OCI-LY1 (cell line): Measurements from ENCODE around the gene MYO9A.
"Not testable (repeated sequence)": the region's sequence is repeated elsewhere in the genome, so short reads cannot be mapped to it uniquely, and the experiment has no call there.

Experiments
- H2AFZ ChIP-seq: fragments of 200-600 bp; sonication (generic), shearing (Covaris generic); 2 replicates; pipeline ENCODE4 v1.6.0; 2014; ENCODE audit warnings: antibody characterized with exemption, mild to moderate bottlenecking, low read length
- H3F3A ChIP-seq: fragments of 200-600 bp; sonication (generic), shearing (Covaris generic); 2 replicates; pipeline ENCODE4 v1.6.0; 2014; ENCODE audit warnings: mild to moderate bottlenecking, antibody characterized with exemption, low read length, moderate library complexity; ENCODE audit not compliant: insufficient read depth
- H3K27ac ChIP-seq: fragments of 200-600 bp; sonication (generic); 2 replicates; pipeline ENCODE4 v1.5.1; 2014; ENCODE audit warnings: low read length, mixed run types, mild to moderate bottlenecking, low read depth; ENCODE audit not compliant: poor library complexity, severe bottlenecking
- H3K27me3 ChIP-seq: fragments of 200-600 bp; sonication (generic); 2 replicates; pipeline ENCODE4 v1.6.0; 2014; ENCODE audit warnings: antibody characterized with exemption, mild to moderate bottlenecking, low read length, moderate library complexity; ENCODE audit not compliant: insufficient read depth
- H3K36me3 ChIP-seq: fragments of 200-600 bp; sonication (generic); 2 replicates; pipeline ENCODE4 v1.6.1; 2014; ENCODE audit warnings: mild to moderate bottlenecking, antibody characterized with exemption, low read length, moderate library complexity, mixed read lengths; ENCODE audit not compliant: insufficient read depth
- H3K4me1 ChIP-seq: fragments of 200-600 bp; sonication (generic); 2 replicates; pipeline ENCODE4 v1.5.1; 2014; ENCODE audit warnings: mild to moderate bottlenecking, low read length, moderate library complexity; ENCODE audit not compliant: insufficient read depth, severe bottlenecking
- H3K4me2 ChIP-seq: fragments of 200-600 bp; sonication (generic), shearing (Covaris generic); 2 replicates; pipeline ENCODE4 v1.6.1; 2014; ENCODE audit warnings: low read length
- H3K4me3 ChIP-seq: fragments of 200-600 bp; sonication (generic); 2 replicates; pipeline ENCODE4 v1.5.1; 2014; ENCODE audit warnings: low read length, low read depth, mild to moderate bottlenecking, mixed read lengths; ENCODE audit not compliant: poor library complexity, severe bottlenecking
- H3K79me2 ChIP-seq: fragments of 200-600 bp; shearing (Covaris generic); 2 replicates; pipeline ENCODE4 v1.6.1; 2016; ENCODE audit warnings: mixed run types, low read length, mixed read lengths; ENCODE audit not compliant: insufficient read depth
- H3K9ac ChIP-seq: fragments of 200-600 bp; sonication (generic), shearing (Covaris generic); 2 replicates; pipeline ENCODE4 v1.6.1; 2014; ENCODE audit warnings: mild to moderate bottlenecking, low read length, mixed read lengths
- H3K9me2 ChIP-seq: fragments of 200-600 bp; sonication (generic), shearing (Covaris generic); 2 replicates; pipeline ENCODE4 v1.6.1; 2014; ENCODE audit warnings: low read depth, mild to moderate bottlenecking, low read length, mixed read lengths
- H3K9me3 ChIP-seq: fragments of 200-600 bp; shearing (Covaris generic); 2 replicates; pipeline ENCODE4 v1.6.1; 2014; ENCODE audit warnings: low read length, mixed read lengths
- H4K20me1 ChIP-seq: fragments of 200-600 bp; sonication (generic), shearing (Covaris generic); 2 replicates; pipeline ENCODE4 v1.6.0; 2016; ENCODE audit warnings: mild to moderate bottlenecking, low read length; ENCODE audit not compliant: insufficient read depth
- CTCF ChIP-seq: fragments of 200-600 bp; sonication (generic), shearing (Covaris generic); IDR thresholded peaks from 2 replicates; pipeline ENCODE4 v1.5.1; 2017; ENCODE audit warnings: mild to moderate bottlenecking, antibody characterized with exemption, low read length, moderate library complexity, mixed read lengths
- EZH2 ChIP-seq: fragments of 200-600 bp; sonication (generic), shearing (Covaris generic); IDR thresholded peaks from 2 replicates; pipeline ENCODE4 v1.8.0; 2017; ENCODE audit warnings: borderline replicate concordance, mixed run types, mild to moderate bottlenecking, antibody characterized with exemption, low read length, moderate library complexity, mixed read lengths

Gene MYO9A

GRCh38 chr15:72006382-72006781 lies 111.6 kb downstream of the MYO9A start:
- no peaks in the 10 kb centered on the region for H3K4me1 ChIP-seq

GRCh38 chr15:72005483-72005882 lies 112.5 kb downstream of the MYO9A start:
- Histone ChIP-seq H3K36me3 (peaks cover 38% of the 10 kb centered on the region), H3K4me3 (no peak overlapping the region), H3F3A (no peaks in the 10 kb centered on the region), H3K4me2 (no peak overlapping the region), H4K20me1 (no peaks in the 10 kb centered on the region), H3K9ac (no peak overlapping the region), H2AFZ (no peak overlapping the region), H3K4me1 (no peaks in the 10 kb centered on the region), H3K27me3 (no peaks in the 10 kb centered on the region), H3K9me3 (no peaks in the 10 kb centered on the region), H3K9me2 (no peaks in the 10 kb centered on the region), H3K79me2 (no peaks in the 10 kb centered on the region), H3K27ac (no peak overlapping the region)
- no peak for TF ChIP-seq EZH2
- no peak for TF ChIP-seq CTCF

More at GRCh38 chr15:72006382-72006781, 111.6 kb downstream of the MYO9A start:
- Histone ChIP-seq H3K36me3 (peaks cover 34% of the 10 kb centered on the region), H3K27me3 (no peaks in the 10 kb centered on the region), H3K4me3 (no peak overlapping the region), H3K27ac (no peak overlapping the region), H3K4me2 (no peak overlapping the region), H4K20me1 (no peaks in the 10 kb centered on the region), H3K9ac (no peak overlapping the region), H2AFZ (no peak overlapping the region), H3F3A (no peaks in the 10 kb centered on the region), H3K9me2 (no peaks in the 10 kb centered on the region), H3K9me3 (no peaks in the 10 kb centered on the region), H3K79me2 (no peaks in the 10 kb centered on the region)
- TF ChIP-seq EZH2 (no peak), CTCF (no peak)

- no peaks in the 10 kb centered on the region for H3K9me2 ChIP-seq
- no peak overlapping the region for H3K4me3 ChIP-seq
- H3K4me2 ChIP-seq = no peak overlapping the region
- H3K36me3 ChIP-seq = peaks cover 23% of the 10 kb centered on the region
- no peaks in the 10 kb centered on the region for H3F3A ChIP-seq
- no peaks in the 10 kb centered on the region for H3K9me3 ChIP-seq
- no peaks in the 10 kb centered on the region for H3K79me2 ChIP-seq
- no peak overlapping the region for H3K27ac ChIP-seq
- no peaks in the 10 kb centered on the region for H4K20me1 ChIP-seq
- no peak for TF ChIP-seq CTCF
- TF ChIP-seq EZH2 = no peak
- no peak overlapping the region for H3K9ac ChIP-seq
- no peaks in the 10 kb centered on the region for H3K27me3 ChIP-seq
- H3K4me1 ChIP-seq = no peaks in the 10 kb centered on the region
- H2AFZ ChIP-seq = no peak overlapping the region
Measured at GRCh38 chr15:71999807-72000206, 118.1 kb downstream of the MYO9A start.

- not testable (repeated sequence) for H3K27me3 ChIP-seq, H3K9me3 ChIP-seq, H3K9ac ChIP-seq, H2AFZ ChIP-seq, H3K4me1 ChIP-seq, H3K27ac ChIP-seq, H3K4me2 ChIP-seq, H3F3A ChIP-seq, H3K9me2 ChIP-seq, H3K79me2 ChIP-seq, H4K20me1 ChIP-seq, H3K4me3 ChIP-seq
- H3K36me3 ChIP-seq = peaks cover 23% of the 10 kb centered on the region
Measured at GRCh38 chr15:71998717-71999116, 119.2 kb downstream of the MYO9A start.
